ENCODE measurements around the gene HHATL.

GRCh38 chr3:42698216-42698910 is 4.2 kb downstream of the HHATL start:
- TF ChIP-seq TEAD4 (IDR thresholded peaks at IDR 0.05) = no peak
- no peak for TF ChIP-seq ZBTB7A (IDR thresholded peaks at IDR 0.05; ENCODE audit: low read depth)
- TF ChIP-seq CEBPB (IDR thresholded peaks at IDR 0.05) = no peak
- no peak for TF ChIP-seq MAX (IDR thresholded peaks at IDR 0.05)

Measured in Ishikawa (cell line).